ENCODE measurements around the gene HBP1. TPM values are rescaled to one million over a fixed set of nuclear protein-coding genes. Genes with fewer than 3 reads are reported as not detected.

Gene HBP1
- polyA plus RNA-seq, 1 donor from 2014 or later = 37.7 TPM

GRCh38 chr7:107167483-107168232 is 1.1 kb upstream of the HBP1 start:
- peak overlapping the region; percentile 74 for H3K27ac ChIP-seq (ENCODE audit: low read length)
- no peaks in the 10 kb centered on the region for H3K9me3 ChIP-seq (ENCODE audit: low read length)
- no peaks in the 10 kb centered on the region for H3K27me3 ChIP-seq (ENCODE audit: insufficient read depth, low read depth, low read length)
- peaks cover 16% of the 10 kb centered on the region for H3K79me2 ChIP-seq (replicated peaks; ENCODE audit: insufficient read depth, low read length)
- TF ChIP-seq EZH2 (IDR thresholded peaks at IDR 0.05; ENCODE audit: borderline replicate concordance, insufficient read depth, low read length, poor library complexity, severe bottlenecking) = no peak
- peak; percentile 67 for TF ChIP-seq RAD21 (conservative IDR thresholded peaks at IDR 0.05)
- peak; percentile 63 for TF ChIP-seq SMC3 (conservative IDR thresholded peaks at IDR 0.05; ENCODE audit: poor library complexity)
- peak; percentile 72 for TF ChIP-seq CTCF (IDR thresholded peaks at IDR 0.05; ENCODE audit: poor library complexity, severe bottlenecking)
- no peaks in the 10 kb centered on the region for H3K36me3 ChIP-seq (ENCODE audit: insufficient read depth, low read length)
- H3K9ac ChIP-seq (ENCODE audit: low read length) = peak overlapping the region; percentile 60
- H3K9me2 ChIP-seq (ENCODE audit: insufficient read depth, low read length) = no peaks in the 10 kb centered on the region
- peak overlapping the region; percentile 57 for H2AFZ ChIP-seq (ENCODE audit: low read depth, low read length)
- H3K4me3 ChIP-seq (ENCODE audit: low read length) = peak overlapping the region; percentile 70
- H3F3A ChIP-seq (ENCODE audit: insufficient read depth, low read length, poor library complexity, severe bottlenecking) = peaks cover 5% of the 10 kb centered on the region
- H4K20me1 ChIP-seq (ENCODE audit: insufficient read depth) = no peaks in the 10 kb centered on the region
- peak overlapping the region; percentile 72 for H3K4me2 ChIP-seq (ENCODE audit: low read length)

GRCh38 chr7:107169120-107170050 is 582 bp downstream of the HBP1 start:
- Histone ChIP-seq H3K9ac (ENCODE audit: low read length) (peak overlapping the region; percentile 74), H3F3A (ENCODE audit: insufficient read depth, low read length, poor library complexity, severe bottlenecking) (peaks cover 5% of the 10 kb centered on the region), H3K79me2 (replicated peaks; ENCODE audit: insufficient read depth, low read length) (peaks cover 33% of the 10 kb centered on the region), H4K20me1 (ENCODE audit: insufficient read depth) (no peaks in the 10 kb centered on the region), H2AFZ (ENCODE audit: low read depth, low read length) (peak overlapping the region; percentile 74), H3K9me3 (ENCODE audit: low read length) (no peaks in the 10 kb centered on the region), H3K4me2 (ENCODE audit: low read length) (peak overlapping the region; percentile 89), H3K4me3 (ENCODE audit: low read length) (peak overlapping the region; percentile 70), H3K9me2 (ENCODE audit: insufficient read depth, low read length) (no peaks in the 10 kb centered on the region), H3K36me3 (ENCODE audit: insufficient read depth, low read length) (no peaks in the 10 kb centered on the region), H3K27me3 (ENCODE audit: insufficient read depth, low read depth, low read length) (no peaks in the 10 kb centered on the region), H3K27ac (ENCODE audit: low read length) (peak overlapping the region; percentile 85)
- TF ChIP-seq TAF1 (IDR thresholded peaks at IDR 0.05; ENCODE audit: low read depth) = peak; percentile 44
- no peak for TF ChIP-seq EZH2 (IDR thresholded peaks at IDR 0.05; ENCODE audit: borderline replicate concordance, insufficient read depth, low read length, poor library complexity, severe bottlenecking)
- TF ChIP-seq REST (IDR thresholded peaks at IDR 0.05; ENCODE audit: borderline replicate concordance) = peak; percentile 59
- peak; percentile 55 for TF ChIP-seq SMC3 (conservative IDR thresholded peaks at IDR 0.05; ENCODE audit: poor library complexity)
- peak; percentile 69 for TF ChIP-seq MXI1 (conservative IDR thresholded peaks at IDR 0.05; ENCODE audit: poor library complexity, severe bottlenecking)
- TF ChIP-seq POLR2AphosphoS5 (IDR thresholded peaks at IDR 0.05) = peak; percentile 61
- TF ChIP-seq CTCF (IDR thresholded peaks at IDR 0.05; ENCODE audit: poor library complexity, severe bottlenecking) = peak; percentile 35
- TF ChIP-seq RAD21 (conservative IDR thresholded peaks at IDR 0.05) = peak; percentile 53
- peak; percentile 60 for TF ChIP-seq EP300 (conservative IDR thresholded peaks at IDR 0.05; ENCODE audit: poor library complexity, severe bottlenecking)

Measured in neural cell (in vitro differentiated cells).